GM18868 (cell line): ENCODE measurements around the gene EXT2.

ENCODE experiments used
- ATAC-seq: cut with Tn5 transposase; IDR thresholded peaks from one replicate; pipeline ENCODE4 v1.9.1; 2021; ENCODE audit warnings: mild to moderate bottlenecking, moderate library complexity; ENCODE audit not compliant: unreplicated experiment

Gene EXT2

GRCh38 chr11:44130751-44131150 lies 35.3 kb downstream of the EXT2 start:
- ATAC-seq = no peak

- no peak for ATAC-seq
Measured at GRCh38 chr11:44133335-44133946, 38.0 kb downstream of the EXT2 start.

- no peak for ATAC-seq
Measured at GRCh38 chr11:44134625-44135024, 39.1 kb downstream of the EXT2 start.

DNA sequence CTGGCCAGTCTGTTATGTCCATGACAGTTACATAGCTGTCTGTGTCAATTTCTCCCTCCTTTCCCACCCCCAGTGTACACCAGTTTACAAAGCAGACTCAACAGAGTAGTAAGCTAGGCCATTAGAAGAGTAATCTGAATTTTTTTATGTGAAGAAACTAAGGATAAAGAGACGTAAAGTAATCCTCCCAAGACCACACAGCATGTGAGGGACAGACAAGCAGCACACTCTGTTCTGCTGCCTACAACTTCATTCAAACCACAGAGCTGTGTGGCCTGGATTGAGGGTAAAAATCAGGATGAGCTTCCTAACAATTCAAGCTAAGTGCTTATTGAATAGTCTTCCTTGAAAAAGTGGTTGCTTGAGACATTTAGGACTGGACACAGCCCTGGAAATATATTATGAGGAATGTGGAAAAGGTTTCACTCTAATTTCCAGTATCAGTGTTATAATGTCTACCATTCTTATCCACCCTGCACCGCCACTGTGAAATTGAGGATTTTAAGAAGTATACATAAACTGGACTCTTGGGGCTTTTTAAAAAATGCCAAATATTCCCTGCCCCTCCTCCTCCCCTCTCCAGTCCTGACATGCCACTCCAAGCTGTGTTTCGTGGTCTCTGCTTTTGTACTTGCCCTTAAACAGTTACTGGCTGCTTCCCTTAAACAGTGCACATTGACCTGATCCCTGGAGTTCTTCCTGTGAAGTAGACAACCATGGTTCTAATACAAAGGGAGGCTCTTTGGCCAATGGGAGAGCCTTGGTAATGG lies 40.9 kb downstream of the EXT2 start:
- no peak for ATAC-seq

- ATAC-seq = no peak
Measured at GRCh38 chr11:44137057-44137456, 41.6 kb downstream of the EXT2 start.

GRCh38 chr11:44138286-44138685 lies 42.8 kb downstream of the EXT2 start:
- ATAC-seq = no peak

GRCh38 chr11:44138980-44139379 lies 43.5 kb downstream of the EXT2 start:
- ATAC-seq = no peak

- no peak for ATAC-seq
Measured at GRCh38 chr11:44139565-44140330, 44.3 kb downstream of the EXT2 start.

GRCh38 chr11:44140372-44140771 lies 44.9 kb downstream of the EXT2 start:
- no peak for ATAC-seq

DNA sequence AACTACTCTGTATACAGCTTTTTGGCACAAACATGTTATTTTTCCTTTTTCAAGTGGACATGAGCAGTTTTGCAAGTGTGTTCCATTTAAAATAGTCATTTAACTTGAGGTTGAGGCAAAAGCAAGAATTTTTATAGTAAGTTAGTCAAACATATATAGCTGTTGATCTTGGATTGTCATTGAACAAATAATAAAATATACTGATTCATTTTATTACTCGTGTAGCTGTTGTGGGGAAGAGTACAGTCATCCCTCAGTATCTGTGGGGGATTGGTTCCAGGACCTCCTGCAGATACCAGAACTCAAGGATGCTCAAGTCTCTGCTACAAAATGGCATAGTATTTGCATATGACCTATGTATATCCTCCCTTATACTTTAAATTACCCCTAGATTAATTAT lies 45.3 kb downstream of the EXT2 start:
- ATAC-seq = no peak

DNA sequence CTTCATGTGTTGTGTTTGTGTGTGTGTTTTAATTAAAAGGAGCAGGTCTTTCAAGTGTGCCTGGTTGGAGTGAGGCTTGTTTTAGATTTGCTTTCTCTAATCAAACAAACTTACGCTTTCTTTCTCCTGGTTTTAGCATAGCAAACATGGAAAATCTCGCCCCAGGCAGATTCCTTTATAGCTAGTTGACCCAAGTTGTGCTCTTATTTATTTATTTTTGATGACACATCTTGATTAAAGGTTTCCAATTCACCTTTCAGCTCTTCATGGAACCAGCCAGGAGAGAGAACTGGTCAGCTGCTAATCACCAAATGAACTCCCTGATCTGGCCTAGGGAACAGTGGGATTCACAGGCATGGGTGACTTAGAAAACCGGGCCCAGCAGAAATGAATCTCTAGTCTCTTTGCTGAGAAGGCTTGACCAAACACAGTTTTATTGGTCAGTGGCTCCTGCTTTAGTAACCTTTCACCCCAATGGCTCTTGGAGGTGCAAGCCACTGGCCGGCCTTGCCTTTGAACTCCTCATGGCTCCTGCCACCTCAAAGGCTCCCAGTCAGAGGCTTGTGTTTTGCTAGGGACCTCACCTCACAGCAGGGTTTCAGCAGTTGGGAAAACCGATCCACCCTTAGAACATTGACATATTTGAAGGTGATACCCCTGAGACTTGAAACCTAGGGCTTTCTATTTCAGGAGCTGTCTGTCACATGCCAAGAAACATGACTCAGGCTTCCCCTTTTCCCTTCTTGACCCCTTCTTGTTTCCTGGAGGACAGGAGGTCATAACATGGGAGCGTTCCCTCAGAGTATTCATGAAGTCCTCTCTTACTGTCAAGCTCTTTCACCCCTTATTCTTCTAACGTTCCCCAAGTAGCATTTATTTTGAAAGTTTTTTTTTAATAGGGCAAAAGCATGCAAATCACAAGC lies 48.8 kb downstream of the EXT2 start:
- no peak for ATAC-seq

DNA sequence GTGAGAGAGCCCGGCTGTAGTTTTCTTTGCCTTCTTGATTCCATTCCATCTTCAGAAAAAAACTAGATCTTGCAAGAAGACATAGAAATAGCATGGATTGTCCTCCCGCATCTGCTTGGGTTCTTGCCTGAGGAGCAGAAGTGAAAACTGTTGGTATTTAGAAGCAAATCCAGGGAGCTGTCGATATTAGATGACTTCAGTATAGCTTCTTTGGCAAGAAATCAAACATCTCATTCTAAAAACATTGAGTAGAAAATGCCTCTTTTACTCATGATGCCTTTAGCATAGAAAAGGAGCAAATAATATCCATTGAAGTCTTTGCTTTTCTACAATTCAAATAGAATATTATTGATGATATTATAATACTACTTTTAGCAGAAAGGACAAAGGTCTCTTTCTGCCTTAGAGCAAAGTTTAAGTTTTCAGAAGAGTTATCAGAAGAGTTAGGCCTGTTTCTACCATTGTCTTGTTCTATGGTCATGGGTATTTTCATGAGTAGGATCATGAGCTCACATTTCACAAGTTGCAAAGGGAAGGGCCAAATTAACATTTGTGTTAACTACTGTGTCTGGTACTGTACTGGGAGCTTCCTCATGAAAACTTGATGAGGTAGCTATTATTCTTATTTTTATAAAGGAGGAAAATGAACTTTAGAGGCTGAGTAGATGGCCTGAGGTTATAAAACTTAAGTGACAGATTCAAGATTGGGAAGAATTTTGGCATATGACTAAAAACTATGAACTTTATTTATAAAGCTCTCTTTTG lies 49.7 kb downstream of the EXT2 start:
- no peak for ATAC-seq

DNA sequence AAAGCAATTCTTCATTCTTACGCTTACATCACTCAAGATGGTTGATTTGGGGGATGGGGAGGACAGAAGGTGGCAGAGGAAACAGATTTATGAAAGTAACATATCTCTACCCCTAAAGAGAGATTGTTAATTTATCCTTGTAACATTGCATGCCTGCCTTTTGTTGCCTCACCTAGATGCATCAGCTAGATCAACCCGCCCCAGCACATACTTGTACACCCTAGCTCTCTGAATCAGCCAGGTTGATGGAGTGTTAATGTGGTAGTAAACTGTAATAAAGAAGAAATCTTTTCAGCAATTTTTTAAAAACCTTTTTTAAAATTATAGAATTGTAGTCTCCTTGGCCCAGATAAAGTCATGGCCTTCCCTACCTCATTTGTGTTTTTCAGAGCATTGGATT lies 51.5 kb downstream of the EXT2 start:
- no peak for ATAC-seq

- ATAC-seq = no peak
Measured at GRCh38 chr11:44147751-44148150, 52.3 kb downstream of the EXT2 start.

- ATAC-seq = no peak
Measured at GRCh38 chr11:44149651-44150050, 54.2 kb downstream of the EXT2 start.

- no peak for ATAC-seq
Measured at GRCh38 chr11:44150401-44150800, 54.9 kb downstream of the EXT2 start.

DNA sequence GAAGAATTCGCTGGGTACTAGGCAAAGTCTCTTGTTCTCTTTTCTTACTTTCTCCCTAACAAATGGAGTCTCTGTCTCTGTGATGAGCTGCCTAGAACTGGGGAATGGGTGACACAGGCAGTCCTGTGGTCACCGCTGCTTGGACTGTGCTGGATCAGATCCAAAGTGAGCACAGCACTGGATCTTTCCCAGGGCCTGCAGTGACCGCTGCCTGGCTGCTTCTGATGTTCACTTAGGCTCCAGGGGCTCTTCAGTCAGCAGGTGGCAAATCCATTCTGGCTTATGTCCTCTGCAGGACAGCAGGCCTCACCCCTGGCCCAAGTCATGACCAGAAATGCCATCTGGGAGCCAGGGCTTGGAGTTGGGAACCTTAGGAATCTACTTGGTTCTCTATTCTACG lies 61.5 kb downstream of the EXT2 start:
- no peak for ATAC-seq

GRCh38 chr11:44158384-44158783 lies 62.9 kb downstream of the EXT2 start:
- ATAC-seq = no peak

GRCh38 chr11:44159848-44160721 lies 64.6 kb downstream of the EXT2 start:
- peak; percentile 76 for ATAC-seq
